K562 (cell line): ENCODE data around the gene TMEM143. TPM values are rescaled to one million over a fixed set of nuclear protein-coding genes. Genes with fewer than 3 reads are reported as not detected.

Experiments
- BRD4 ChIP-seq: fragments of 200-600 bp; sonication (generic); IDR thresholded peaks from 2 replicates; pipeline ENCODE4 v1.6.1; 2017; ENCODE audit warnings: inconsistent platforms
- CAMTA2 ChIP-seq: fragments of 250-450 bp; sonication (Bioruptor Pico); conservative IDR thresholded peaks from 2 replicates; pipeline ENCODE4 v1.5.1; 2022
- CHAMP1 ChIP-seq: fragments of 450-650 bp; IDR thresholded peaks from 2 replicates; pipeline ENCODE4 v1.6.1; 2016; ENCODE audit warnings: mild to moderate bottlenecking
- CHD1 ChIP-seq: fragments of 200-600 bp; sonication (generic); IDR thresholded peaks from one replicate; pipeline ENCODE4 v1.6.1; 2012; ENCODE audit warnings: mild to moderate bottlenecking, moderate library complexity, low read length, inconsistent platforms
- DEAF1 ChIP-seq: fragments of 450-650 bp; formaldehyde crosslinking; IDR thresholded peaks from 2 replicates; pipeline ENCODE4 v1.4.0; 2020; ENCODE audit warnings: mild to moderate bottlenecking, moderate library complexity
- DMBX1 ChIP-seq: fragments of 250-450 bp; sonication (Bioruptor Pico); IDR thresholded peaks from 2 replicates; pipeline ENCODE4 v1.8.0; 2022; ENCODE audit warnings: inconsistent platforms, mild to moderate bottlenecking, moderate library complexity, borderline replicate concordance
- ESRRA ChIP-seq: fragments of 450-650 bp; IDR thresholded peaks from 2 replicates; pipeline ENCODE4 v1.6.1; 2014; ENCODE audit warnings: low read depth, mild to moderate bottlenecking, moderate library complexity, borderline replicate concordance
- MCM7 ChIP-seq, 2 experiments: fragments of 450-650 bp; IDR thresholded peaks; 2 replicates each; pipeline ENCODE4 v1.6.1; 2016 to 2018
- NFIC ChIP-seq: fragments of 450-650 bp; IDR thresholded peaks from 2 replicates; pipeline ENCODE4 v1.6.1; 2017; ENCODE audit warnings: mild to moderate bottlenecking, inconsistent platforms
- NFRKB ChIP-seq: fragments of 450-650 bp; IDR thresholded peaks from 2 replicates; pipeline ENCODE4 v1.6.1; 2016; ENCODE audit warnings: low read depth
- NKRF ChIP-seq: fragments of 450-650 bp; IDR thresholded peaks from 2 replicates; pipeline ENCODE4 v1.6.1; 2016; ENCODE audit warnings: borderline replicate concordance
- UBTF ChIP-seq, 2 experiments: IDR thresholded peaks; 2 replicates each; pipeline ENCODE4 v1.6.1; 2012; ENCODE audit warnings: improper control_type of control experiment in 2 of 2, low read depth in 2 of 2, low read length in 2 of 2, borderline replicate concordance in 1 of 2
- XRCC5 ChIP-seq: fragments of 200-400 bp; formaldehyde crosslinking; IDR thresholded peaks from 2 replicates; pipeline ENCODE4 v1.6.1; 2017; ENCODE audit warnings: low read depth, mild to moderate bottlenecking, low read length
- ZBTB17 ChIP-seq: fragments of 450-650 bp; formaldehyde crosslinking; IDR thresholded peaks from 2 replicates; pipeline ENCODE4 v1.4.0; 2020; ENCODE audit warnings: mild to moderate bottlenecking
- ZFX ChIP-seq: sonication (generic); formaldehyde crosslinking; IDR thresholded peaks from 2 replicates; pipeline ENCODE4 v1.8.0; 2022; ENCODE audit warnings: mild to moderate bottlenecking, missing genetic modification reagents, moderate library complexity
- ZNF263 ChIP-seq: sonication (generic); formaldehyde crosslinking; IDR thresholded peaks from 2 replicates; pipeline ENCODE4 v1.8.0; 2022; ENCODE audit warnings: mild to moderate bottlenecking, missing genetic modification reagents, borderline replicate concordance
- polyA plus RNA-seq, 8 experiments: library from polyadenylated mRNA; depleted of rRNA in 4 of 8; stranded (reverse) in 5 of 8; unstranded in 3 of 8; fragments of >200 nt; fragmentation: Nextera tagmentation in 2 of 8; fragmentation: Illumina TruSeq in 1 of 8; extraction: Ambion mirVana in 2 of 8; extraction: Trizol in 1 of 8; gene quantifications; 2 replicates each; pipeline versions ENCODE4 v1.2.1 to v1.2.3, GENCODE V29; 2011 to 2014; ENCODE audit warnings: inconsistent platforms in 1 of 8, missing spikeins in 1 of 8
- total RNA-seq, 7 experiments: library from RNA; depleted of rRNA in 6 of 7; stranded (reverse); fragments of >200 nt in 6 of 7; fragmentation: Illumina TruSeq in 2 of 7; extraction: Trizol in 2 of 7; gene quantifications; 2 replicates each; pipeline versions ENCODE4 v1.2.1 to v1.2.3, GENCODE V29; 2011 to 2021; ENCODE audit warnings: low replicate concordance in 1 of 7

Gene TMEM143
- total and polyA plus RNA-seq, 9 of the 15 experiments (the other 6 are each of a cell fraction or from before 2014, with no cell fraction given): 0.66 to 8.8 (median 4.3) TPM

- TF ChIP-seq ZBTB17 (CRISPR knock-in tag): 0 out of 2 replicates have a peak, but pooled peaks have one; percentile 50
- TF ChIP-seq DMBX1 (CRISPR knock-in tag): peak; percentile 46; the same call in 1 of the 2 replicates
- peak; percentile 65; the same call in 1 of the 2 replicates for TF ChIP-seq BRD4
- no peak for TF ChIP-seq CHAMP1
- 0 out of 2 replicates have a peak, but pooled peaks have one; percentile 50 for TF ChIP-seq XRCC5
- peak; percentile 19 for TF ChIP-seq NKRF
- no peak for TF ChIP-seq MCM7 (IDR thresholded peaks at IDR 0.05)
- 0 out of 2 replicates have a peak, but pooled peaks have one; percentile 40 for TF ChIP-seq ZNF263
- TF ChIP-seq ESRRA: peak; percentile 15
- TF ChIP-seq CHD1: no peak
- peak; percentile 79 for TF ChIP-seq ZFX (CRISPR knock-in tag)
- TF ChIP-seq CAMTA2 (CRISPR knock-in tag): no peak
- TF ChIP-seq NFRKB: peak; percentile 81
- peak; percentile 63; the same call in 1 of the 2 replicates for TF ChIP-seq NFIC
- TF ChIP-seq DEAF1 (CRISPR knock-in tag): peak; percentile 97
- TF ChIP-seq UBTF (IDR thresholded peaks at IDR 0.05; ENCODE audit: borderline replicate concordance in 1 of 2, low read depth in 2 of 2, low read length in 2 of 2): no peak
Observed at GRCh38 chr19:48333467-48334384, 30.0 kb downstream of the TMEM143 start (continued).
